GM18507 (cell line): ENCODE data around the gene FXYD5.

Experiments used
- DNase-seq: peaks from one replicate; pipeline ENCODE4 v3.0.0; 2011; ENCODE audit warnings: low read depth; ENCODE audit not compliant: insufficient read length; ENCODE audit errors: extremely low spot score
- FAIRE-seq: peaks from 2 replicates; lab custom pipeline; 2011; peaks lifted over from hg19 to GRCh38; lab: Jason Lieb, UNC

Gene FXYD5

DNA sequence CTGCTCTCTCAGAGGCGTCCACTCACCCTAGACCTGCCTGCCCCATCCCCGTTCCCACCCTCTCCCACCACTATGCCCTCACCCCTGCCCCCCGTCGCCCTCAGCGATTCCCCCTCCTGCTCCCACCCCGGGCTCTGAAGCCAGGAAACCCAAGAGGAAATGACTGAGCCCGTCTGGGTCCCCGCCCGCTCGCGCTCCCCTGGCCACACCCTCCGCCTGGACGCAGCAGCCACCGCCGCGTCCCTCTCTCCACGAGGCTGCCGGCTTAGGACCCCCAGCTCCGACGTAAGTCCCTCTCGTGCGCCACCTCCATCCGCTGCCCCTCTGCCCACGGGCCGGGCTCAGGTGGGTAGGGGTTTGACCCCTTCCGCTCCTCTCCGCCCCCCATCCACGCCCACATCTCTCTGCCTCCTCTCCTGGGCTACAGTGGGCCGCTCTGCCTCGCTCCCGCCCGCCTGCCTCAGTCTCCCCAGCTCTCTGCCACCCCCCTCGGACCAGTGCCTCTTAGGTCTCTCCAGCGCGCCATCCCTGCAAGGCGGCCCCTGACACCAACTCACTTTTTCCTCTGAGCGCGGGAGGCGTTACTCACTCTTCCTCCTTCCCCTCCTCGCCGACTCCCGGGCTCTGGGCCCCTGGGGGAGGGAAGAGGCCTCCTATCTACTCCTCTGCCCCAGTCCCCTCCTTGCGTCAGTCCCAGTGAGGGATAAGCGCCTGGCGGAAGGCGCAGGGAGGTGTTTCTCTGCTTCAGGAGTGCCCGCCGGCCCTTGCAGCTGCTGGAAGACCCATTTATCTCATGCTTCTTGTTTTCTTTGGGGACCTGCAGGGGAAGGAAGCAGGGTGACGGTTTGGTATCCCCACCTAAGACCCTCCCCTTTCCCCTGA, at the start of gene FXYD5:
TSS of gene FXYD5 (plus strand) at position 211 of the 882 bp plus-strand sequence. CDS start 816 bp downstream, outside the sequence.
- FAIRE-seq = peak; percentile 62
- DNase-seq = peak; percentile 60

DNA sequence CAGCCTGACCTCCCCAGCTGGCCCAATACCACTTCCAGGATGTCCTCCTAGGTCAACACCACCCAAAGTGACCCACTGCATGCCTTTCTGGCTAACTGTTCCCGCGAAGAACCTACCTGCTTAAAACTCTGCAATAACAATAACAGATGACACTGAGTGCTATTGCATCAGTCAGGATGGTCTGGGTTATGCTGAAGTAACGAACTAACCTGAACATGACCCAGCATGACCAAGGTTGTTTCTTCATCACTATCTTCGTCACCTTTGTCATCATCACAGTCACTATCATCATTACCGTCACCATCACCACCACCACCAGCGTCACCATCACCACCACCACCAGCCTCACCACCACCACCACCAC, 49.5 kb upstream of the FXYD5 start:
- FAIRE-seq = no peak

GRCh38 chr19:35105411-35106290, 48.9 kb upstream of the FXYD5 start:
- DNase-seq = no peak
- FAIRE-seq = no peak

More for the DNA sequence above, 49.5 kb upstream of the FXYD5 start:
- no peak for DNase-seq

DNA sequence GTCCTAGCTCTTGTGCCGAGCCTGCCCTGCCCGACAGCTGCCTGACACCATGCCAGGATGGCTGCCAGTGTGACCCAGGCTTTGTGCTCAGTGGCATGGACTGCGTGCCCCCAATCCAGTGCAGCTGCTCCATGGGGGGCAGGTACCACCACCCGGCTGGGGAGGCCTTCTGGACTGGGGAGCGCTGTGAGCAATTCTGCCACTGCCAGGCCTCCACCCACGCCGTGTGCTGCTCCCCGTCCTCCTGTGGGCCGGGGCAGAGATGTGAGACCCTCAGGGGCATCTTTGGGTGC, 48.3 kb upstream of the FXYD5 start:
- FAIRE-seq (no peak), DNase-seq (no peak)

DNA sequence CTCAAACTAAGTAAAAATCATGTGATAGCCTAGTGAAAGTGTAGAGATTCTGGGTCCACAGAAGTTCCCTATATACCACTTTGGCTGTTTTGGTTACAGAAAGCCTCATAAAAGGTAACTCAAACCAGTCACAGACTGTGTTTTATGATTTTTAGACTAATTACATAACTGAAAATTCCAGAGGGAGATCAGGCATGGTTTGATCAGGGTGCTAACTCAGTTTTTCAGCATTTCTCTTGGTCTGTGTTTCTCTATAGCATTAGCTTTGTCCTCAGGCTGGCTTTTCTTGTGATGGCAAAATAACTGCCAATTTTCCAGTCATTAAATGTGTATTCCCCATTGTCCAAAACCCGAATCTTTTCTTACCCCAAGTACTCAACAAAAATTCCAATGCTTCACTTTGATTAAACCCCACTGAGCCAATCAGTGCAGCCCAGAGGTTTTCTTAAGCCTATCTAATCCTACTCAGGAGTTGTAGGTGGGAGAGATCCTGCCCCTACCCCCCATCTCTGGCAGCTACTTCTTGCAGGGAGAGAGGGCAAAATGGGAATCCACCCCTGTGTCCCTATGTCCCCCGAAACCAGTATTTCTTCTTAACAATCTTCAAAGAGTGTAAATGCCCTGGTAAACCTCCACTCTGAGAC, 47.5 kb upstream of the FXYD5 start:
- FAIRE-seq = no peak
- DNase-seq = no peak

GRCh38 chr19:35107545-35107944, 47.0 kb upstream of the FXYD5 start:
- FAIRE-seq (no peak), DNase-seq (no peak)

- no peak for FAIRE-seq
Observed at GRCh38 chr19:35108730-35109129, 45.8 kb upstream of the FXYD5 start.

DNA sequence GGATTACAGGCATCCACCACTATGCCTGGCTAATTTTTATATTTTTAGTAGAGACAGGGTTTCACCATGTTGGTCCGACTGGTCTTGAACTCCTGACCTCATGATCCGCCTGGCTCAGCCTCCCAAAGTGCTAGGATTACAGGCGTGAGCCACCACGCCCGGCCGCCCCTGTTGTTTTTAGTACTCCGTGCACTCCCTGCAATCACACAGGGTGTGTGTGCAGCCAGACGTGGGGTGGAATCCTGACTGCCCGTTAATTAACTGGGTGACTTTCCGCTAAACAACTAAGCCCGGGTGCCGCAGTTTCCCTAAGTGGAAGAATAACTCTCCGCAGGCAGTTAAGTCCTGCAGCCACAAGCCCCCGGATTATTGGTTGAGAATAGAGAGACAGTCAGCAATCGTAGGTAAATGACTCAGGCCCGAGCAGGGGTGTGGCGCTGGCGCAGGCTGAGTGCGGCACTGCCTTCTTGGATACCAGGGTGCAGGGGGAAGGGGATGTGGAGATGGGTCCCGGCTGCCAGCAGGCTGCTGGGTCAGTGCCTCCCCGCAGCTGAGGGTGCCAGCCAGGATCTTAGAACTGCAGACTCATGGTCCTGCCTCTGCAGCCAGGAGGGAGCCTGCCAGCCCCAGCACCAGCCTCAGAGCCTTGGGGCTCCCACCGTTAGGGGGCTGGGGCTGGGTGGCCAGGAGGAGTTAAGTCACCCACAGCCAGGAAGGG, 45.0 kb upstream of the FXYD5 start:
- DNase-seq (no peak), FAIRE-seq (no peak)

More at GRCh38 chr19:35108730-35109129, 45.8 kb upstream of the FXYD5 start:
- DNase-seq = no peak

DNA sequence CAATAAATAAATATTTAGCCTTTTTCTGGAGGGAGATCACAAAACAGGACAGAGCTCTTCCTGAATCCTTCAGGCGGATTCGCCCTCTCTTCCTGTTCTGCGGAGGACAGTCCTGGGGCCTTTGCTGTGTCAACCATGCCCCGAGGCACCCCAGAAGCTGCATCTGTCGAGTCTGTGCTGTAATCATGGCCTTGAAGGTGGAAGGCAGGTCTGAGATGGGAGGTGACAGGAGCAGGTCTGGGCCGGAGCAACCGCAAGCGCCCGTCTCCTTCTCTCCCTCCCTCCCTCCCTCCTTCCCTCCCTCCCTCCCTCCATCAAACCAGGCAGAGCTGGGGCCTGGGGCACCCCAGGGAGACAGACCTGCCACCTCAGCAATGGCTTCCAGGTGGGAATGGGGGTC, 43.6 kb upstream of the FXYD5 start:
- no peak for DNase-seq

DNA sequence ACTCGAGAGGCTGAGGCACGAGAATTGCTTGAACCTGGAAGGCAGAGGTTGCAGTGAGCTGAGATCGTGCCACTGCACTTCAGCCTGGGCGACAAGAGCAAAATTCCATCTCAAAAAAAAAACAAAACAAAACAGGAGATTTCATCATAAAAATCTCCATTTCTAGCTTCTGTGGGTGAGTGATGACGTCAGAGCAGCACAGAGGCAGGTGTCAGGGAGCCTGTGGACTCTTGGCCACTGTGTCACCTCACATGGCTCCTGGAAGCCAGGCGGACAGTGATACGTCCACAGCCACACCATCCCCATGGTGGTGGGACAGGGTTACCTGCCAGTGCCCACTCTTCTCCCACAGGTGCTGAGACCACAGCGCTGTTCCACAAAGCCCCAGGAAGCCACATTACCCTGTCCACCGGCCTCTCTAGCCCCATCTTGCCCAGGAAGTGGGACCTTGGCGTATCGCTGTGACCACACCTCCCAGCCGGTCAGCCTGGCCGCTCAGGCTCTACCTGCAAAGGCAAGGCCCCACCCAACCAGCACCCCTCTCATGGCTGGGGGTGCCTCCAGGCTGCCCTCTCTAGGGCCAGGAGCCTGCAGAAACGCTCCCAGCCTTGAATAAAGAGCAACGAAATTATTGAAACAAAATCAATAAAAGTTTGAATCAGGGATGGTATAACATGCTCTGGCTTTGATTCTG, 41.4 kb upstream of the FXYD5 start:
- no peak for DNase-seq
- no peak for FAIRE-seq

More for the DNA sequence above, 43.6 kb upstream of the FXYD5 start:
- FAIRE-seq = no peak

- DNase-seq = peak; percentile 65
- peak; percentile 45 for FAIRE-seq
Observed at GRCh38 chr19:35114353-35115176, 40.0 kb upstream of the FXYD5 start.

GRCh38 chr19:35115177-35115951, 39.2 kb upstream of the FXYD5 start, which contains the start of gene FXYD3:
FXYD3 (plus strand) TSS chr19:35115823; CDS start chr19:35119377, 3,554 bp downstream.
- no peak for FAIRE-seq
- DNase-seq = no peak

- FAIRE-seq (no peak), DNase-seq (no peak)
Observed at GRCh38 chr19:35116072-35116801, 38.3 kb upstream of the FXYD5 start.

DNA sequence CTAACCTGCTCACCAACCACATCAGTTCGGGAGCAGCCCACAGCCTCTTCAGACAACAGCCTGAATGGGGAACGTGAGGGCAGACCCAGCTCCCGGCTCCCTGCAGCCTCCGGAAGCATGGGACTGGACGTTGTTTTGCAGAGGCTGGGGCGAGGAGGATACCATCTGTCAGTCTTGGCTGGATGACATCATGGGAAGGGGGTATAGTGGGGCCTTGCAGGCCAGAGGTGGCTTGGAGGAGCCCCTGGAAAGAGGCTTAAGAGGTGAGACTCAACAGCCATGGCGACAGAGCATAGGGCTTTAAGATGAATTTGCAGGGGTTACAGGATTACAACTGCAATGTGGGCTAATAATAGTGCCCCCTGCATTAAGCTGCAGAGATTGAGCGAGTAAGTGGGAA, 37.4 kb upstream of the FXYD5 start:
- no peak for DNase-seq
- no peak for FAIRE-seq

- FAIRE-seq (no peak), DNase-seq (no peak)
Observed at GRCh38 chr19:35117799-35118198, 36.7 kb upstream of the FXYD5 start.

DNA sequence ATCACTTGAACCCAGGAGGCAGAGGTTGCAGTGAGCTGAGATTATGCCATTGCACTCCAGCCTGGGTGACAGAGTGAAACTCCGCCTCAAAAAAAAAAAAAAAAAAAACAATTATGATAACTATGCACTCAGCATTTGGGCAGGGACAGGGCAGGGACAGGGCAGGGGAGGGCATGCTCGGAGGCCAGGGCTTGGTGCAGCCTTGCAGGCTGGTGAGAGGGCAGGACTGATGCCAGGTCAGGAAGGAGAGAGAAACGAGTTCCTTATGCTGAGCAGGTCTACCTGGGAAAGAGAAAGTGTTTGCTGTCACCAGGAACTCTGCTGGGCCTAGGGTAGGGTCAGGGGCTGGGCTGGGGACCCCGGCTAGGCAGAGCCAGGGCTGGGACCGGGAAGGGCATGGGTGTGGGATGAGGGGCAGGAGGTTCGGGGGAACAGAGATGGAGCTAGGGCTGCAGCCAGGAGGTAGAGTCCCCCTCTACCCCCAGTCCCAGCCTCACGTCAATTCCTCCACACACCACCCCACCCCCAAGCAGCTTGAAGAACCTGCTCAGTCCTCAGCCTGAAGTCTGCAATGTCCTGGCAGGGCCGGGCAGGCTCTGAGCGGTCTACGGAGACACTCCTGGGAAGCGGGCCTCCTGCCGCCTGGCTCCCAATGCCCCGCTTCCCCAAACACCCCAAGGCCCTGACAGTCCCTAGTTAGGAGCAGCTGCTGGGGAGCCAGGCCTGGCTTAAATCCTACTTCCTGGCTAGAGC, 36.1 kb upstream of the FXYD5 start:
- no peak for DNase-seq
- FAIRE-seq = no peak
